Measurements from ENCODE around the gene RAPGEF1. TPM values are rescaled to one million over a fixed set of nuclear protein-coding genes. Genes with fewer than 3 reads are reported as not detected.

The RAPGEF1 gene
- total and polyA plus RNA-seq, 12 donors = 14.5 to 136 (median 49.1) TPM

DNA sequence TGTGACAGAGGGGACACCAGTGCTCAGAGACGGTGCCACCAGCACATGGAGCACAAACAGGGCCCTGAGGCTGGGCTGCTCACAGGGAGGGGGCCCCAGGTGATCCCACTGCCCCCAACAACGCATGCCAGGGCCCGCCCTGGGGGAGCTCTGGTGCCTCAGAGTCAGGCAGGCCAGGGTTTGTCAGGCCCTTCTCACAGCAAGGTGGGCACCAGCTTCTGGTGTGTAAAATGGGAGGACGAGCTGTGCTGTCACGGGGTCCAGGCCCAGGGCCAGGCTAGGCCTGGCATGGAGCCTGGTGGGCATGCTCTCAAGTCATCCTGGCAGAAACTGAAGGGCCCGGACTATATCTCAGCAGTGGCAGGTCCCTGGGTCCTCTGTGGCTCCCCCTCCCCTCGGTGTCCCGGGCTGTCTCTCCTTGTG, 160.1 kb downstream of the RAPGEF1 start:
- Histone ChIP-seq H3K4me1 (replicated peaks in 1 of 2) (no peaks in the 10 kb centered on the region), H3K27me3 (no peaks in the 10 kb centered on the region), H3K36me3 (replicated peaks in 1 of 2) (peaks cover 0 to 59% of the 10 kb centered on the region in 2 donors), H3K27ac (no peak overlapping the region), H3K4me3 (no peak overlapping the region), H3K9me3 (replicated peaks in 1 of 3) (no peaks in the 10 kb centered on the region)
- no peak for DNase-seq
- intact Hi-C loops (cut with DNase I) = loop anchor here in 1 of 2 donors (10.0 kb wide), 1 partner anchor 215 kb away; no protein-coding TSS in a partner anchor
- 80 to 89% (median 85%) methylated on average over 3 to 8 of the region's 8 CpGs for WGBS, 4 donors
- TF ChIP-seq POLR2A (IDR thresholded peaks at IDR 0.05) = no peak
- TF ChIP-seq, protein P1, sequence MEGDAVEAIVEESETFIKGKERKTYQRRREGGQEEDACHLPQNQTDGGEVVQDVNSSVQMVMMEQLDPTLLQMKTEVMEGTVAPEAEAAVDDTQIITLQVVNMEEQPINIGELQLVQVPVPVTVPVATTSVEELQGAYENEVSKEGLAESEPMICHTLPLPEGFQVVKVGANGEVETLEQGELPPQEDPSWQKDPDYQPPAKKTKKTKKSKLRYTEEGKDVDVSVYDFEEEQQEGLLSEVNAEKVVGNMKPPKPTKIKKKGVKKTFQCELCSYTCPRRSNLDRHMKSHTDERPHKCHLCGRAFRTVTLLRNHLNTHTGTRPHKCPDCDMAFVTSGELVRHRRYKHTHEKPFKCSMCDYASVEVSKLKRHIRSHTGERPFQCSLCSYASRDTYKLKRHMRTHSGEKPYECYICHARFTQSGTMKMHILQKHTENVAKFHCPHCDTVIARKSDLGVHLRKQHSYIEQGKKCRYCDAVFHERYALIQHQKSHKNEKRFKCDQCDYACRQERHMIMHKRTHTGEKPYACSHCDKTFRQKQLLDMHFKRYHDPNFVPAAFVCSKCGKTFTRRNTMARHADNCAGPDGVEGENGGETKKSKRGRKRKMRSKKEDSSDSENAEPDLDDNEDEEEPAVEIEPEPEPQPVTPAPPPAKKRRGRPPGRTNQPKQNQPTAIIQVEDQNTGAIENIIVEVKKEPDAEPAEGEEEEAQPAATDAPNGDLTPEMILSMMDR (IDR thresholded peaks at IDR 0.05) = no peak

DNA sequence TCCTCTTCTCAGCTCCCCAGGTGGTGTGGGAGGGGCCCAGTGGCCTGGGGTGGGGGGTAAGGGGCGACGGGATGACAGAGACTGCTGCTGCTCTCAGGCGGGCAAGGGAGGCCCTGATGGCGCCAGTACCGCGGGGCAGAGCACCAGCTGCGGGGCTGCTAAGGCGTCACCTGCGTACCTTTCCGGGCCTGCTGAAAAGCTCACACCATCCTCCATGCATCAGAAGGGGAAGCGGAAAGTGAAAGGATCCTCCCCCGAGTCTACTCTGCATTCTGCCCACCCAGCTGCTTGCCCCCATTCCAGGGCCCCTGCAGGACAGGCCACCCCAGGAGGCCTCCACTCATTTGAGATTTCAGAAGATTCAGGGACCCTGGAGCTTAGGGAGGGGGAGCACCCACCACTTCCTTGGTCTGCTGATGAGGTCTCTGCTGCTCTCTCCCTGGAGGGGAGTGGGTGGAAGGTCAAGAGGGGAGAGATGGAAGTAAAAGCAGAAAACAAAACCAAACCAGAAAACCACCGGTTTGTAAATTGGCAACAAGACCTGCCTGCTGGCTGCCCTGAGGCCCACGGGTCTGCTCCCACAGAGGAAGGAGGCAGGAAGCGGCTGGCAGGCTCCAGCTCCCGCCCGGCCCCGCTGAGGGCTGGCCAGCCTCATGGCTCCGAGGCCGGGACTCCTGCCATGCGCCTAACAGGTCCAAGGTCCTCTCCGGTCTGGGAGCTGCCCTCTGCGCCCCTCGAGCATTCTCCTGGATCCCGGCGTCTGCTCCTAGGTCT, 161.0 kb downstream of the RAPGEF1 start:
- 69 to 84% (median 72%) methylated on average over 16 to 26 of the region's 26 CpGs for WGBS, 4 donors
- Histone ChIP-seq H3K36me3 (replicated peaks in 1 of 2) (peaks cover 0 to 50% of the 10 kb centered on the region in 2 donors), H3K27me3 (no peaks in the 10 kb centered on the region), H3K4me3 (no peak overlapping the region), H3K9me3 (replicated peaks in 1 of 3) (no peaks in the 10 kb centered on the region), H3K27ac (no peak overlapping the region), H3K4me1 (replicated peaks in 1 of 2) (no peaks in the 10 kb centered on the region)
- intact Hi-C loops (cut with DNase I) = no loop called here
- TF ChIP-seq POLR2A (IDR thresholded peaks at IDR 0.05) = no peak
- TF ChIP-seq, protein P1 (IDR thresholded peaks at IDR 0.05) = no peak
- DNase-seq = no peak

DNA sequence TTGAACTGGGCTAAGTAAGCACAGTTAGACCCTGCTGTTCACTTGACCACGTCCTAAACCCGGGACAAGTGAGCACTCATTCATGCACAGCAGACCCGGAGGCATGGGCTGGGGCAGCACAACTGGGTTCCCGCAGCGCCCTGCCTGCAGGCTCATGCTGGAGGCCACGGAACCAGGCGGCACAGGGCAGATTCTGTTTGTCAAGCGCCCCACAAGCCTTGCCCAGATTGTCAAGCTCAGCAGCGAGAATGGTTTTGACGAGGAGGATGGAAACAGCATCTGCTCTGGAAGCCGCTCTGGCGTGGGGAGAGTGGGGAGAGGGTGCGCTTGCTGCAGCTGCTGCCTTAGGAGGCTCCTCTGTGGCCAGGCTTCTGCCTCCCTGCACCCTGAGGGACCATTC, 161.9 kb downstream of the RAPGEF1 start:
- WGBS, 4 donors = 85 to 95% (median 89%) methylated on average over 8 to 13 of the region's 13 CpGs
- no peaks in the 10 kb centered on the region for H3K27me3 ChIP-seq
- no peak overlapping the region for H3K4me3 ChIP-seq
- no peaks in the 10 kb centered on the region for H3K9me3 ChIP-seq (replicated peaks in 1 of 3)
- H3K27ac ChIP-seq = no peak overlapping the region
- TF ChIP-seq, protein P1 (IDR thresholded peaks at IDR 0.05) = no peak
- TF ChIP-seq POLR2A (IDR thresholded peaks at IDR 0.05) = no peak
- no peak for DNase-seq
- peaks cover 0 to 43% of the 10 kb centered on the region in 2 donors for H3K36me3 ChIP-seq (replicated peaks in 1 of 2)
- no peaks in the 10 kb centered on the region for H3K4me1 ChIP-seq (replicated peaks in 1 of 2)
- intact Hi-C loops (cut with DNase I) = no loop called here

DNA sequence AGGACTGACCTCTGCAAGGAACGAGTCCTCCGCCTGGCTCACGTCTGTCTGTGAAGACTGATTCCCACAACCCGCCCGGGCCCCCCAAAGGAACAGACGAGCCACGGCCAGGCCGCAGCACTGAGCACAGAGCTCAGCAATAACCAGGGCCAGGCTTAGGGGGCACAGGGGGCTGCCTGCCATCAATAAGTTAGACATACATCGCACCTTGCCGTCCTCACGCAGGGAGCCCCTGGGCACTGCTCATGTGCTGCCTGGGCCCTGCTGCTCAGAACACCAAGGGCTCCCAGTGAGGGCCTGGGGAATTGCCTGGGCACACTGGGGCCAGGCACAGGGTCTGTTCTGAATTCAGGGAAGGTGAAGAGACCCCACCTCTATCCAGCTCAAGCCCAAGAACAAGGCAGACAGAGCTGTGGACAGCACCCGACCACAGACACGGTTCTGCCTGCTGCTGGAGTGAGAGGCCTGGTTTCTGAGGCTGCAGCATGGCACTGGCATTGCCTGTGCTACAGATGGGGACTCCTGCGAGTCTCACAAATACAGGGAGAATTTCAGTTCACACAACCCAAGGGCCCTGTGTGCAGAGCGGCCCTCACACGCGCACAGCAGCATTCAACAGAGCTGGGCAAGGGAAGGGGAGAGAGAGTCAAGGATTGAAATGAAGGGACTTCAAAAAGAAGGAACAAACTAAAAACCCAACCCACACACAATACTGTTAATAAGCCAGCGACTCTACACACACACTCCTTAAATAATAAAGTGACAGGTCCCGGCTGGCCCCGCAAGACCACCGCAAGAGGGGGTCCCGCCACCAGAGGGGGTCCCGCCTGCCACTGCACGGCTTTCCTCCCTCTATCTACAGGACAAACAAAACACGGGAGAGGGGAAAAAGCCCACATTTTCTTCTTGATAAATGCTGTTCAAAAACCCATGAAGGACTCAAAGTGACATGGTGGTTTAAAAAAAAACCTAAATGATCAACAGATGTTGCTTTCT, 162.6 kb downstream of the RAPGEF1 start:
- DNase-seq = no peak
- no peaks in the 10 kb centered on the region for H3K4me1 ChIP-seq (replicated peaks in 1 of 2)
- H3K36me3 ChIP-seq (replicated peaks in 1 of 2) = peaks cover 0 to 35% of the 10 kb centered on the region in 2 donors
- WGBS, 4 donors = 85 to 91% (median 88%) methylated on average over 16 to 25 of the region's 25 CpGs
- no peak overlapping the region for H3K4me3 ChIP-seq
- H3K27me3 ChIP-seq = no peaks in the 10 kb centered on the region
- H3K9me3 ChIP-seq (replicated peaks in 1 of 3) = no peaks in the 10 kb centered on the region
- H3K27ac ChIP-seq = no peak overlapping the region
- TF ChIP-seq POLR2A (IDR thresholded peaks at IDR 0.05) = no peak
- TF ChIP-seq, protein P1 (IDR thresholded peaks at IDR 0.05) = no peak
- intact Hi-C loops (cut with DNase I) = no loop called here
